A673 (cell line): ENCODE data around the gene SLC37A3. TPM values are rescaled to one million over a fixed set of nuclear protein-coding genes. Genes with fewer than 3 reads are reported as not detected.

Experiments
- BruUV-seq: library from RNA; stranded (reverse); fragments of 400-500 nt; replicated peaks from 2 replicates; lab custom pipeline; 2021; lab: Mats Ljungman, UMichigan
- CTCF ChIA-PET: fragments of 300-600 bp; sonication (Branson Sonifier 250); formaldehyde crosslinking; loops from one replicate; lab custom pipeline; 2022; ENCODE audit warnings: antibody characterized with exemption; lab: Charles Lee
- POLR2A ChIA-PET: fragments of 300-600 bp; sonication (Branson Sonifier 250); formaldehyde crosslinking; loops from one replicate; lab custom pipeline; 2022; ENCODE audit warnings: antibody characterized with exemption; ENCODE audit not compliant: low non-redundant PET; lab: Charles Lee
- DNase-seq: peaks from one replicate; pipeline ENCODE4 v3.0.0-alpha.2; 2015; ENCODE audit warnings: low spot score
- H3K27ac ChIP-seq: fragments of 200-600 bp; sonication (generic); 2 replicates; pipeline ENCODE4 v1.5.1; 2016; ENCODE audit warnings: mixed run types, low read depth, mild to moderate bottlenecking, mixed read lengths, antibody characterized with exemption, low read length; ENCODE audit not compliant: poor library complexity, severe bottlenecking
- H3K27me3 ChIP-seq: fragments of 200-600 bp; sonication (generic); replicated peaks from 2 replicates; pipeline ENCODE4 v1.6.1; 2017; ENCODE audit warnings: mixed run types, low read depth, mild to moderate bottlenecking, mixed read lengths, antibody characterized with exemption, low read length; ENCODE audit not compliant: insufficient read depth, poor library complexity
- H3K36me3 ChIP-seq: fragments of 200-600 bp; sonication (generic); 2 replicates; pipeline ENCODE4 v1.6.1; 2016; ENCODE audit warnings: mixed run types, mild to moderate bottlenecking, mixed read lengths, antibody characterized with exemption, low read length; ENCODE audit not compliant: insufficient read depth, poor library complexity, severe bottlenecking
- H3K4me1 ChIP-seq: fragments of 200-600 bp; sonication (generic); 2 replicates; pipeline ENCODE4 v1.6.1; 2017; ENCODE audit warnings: mixed run types, mild to moderate bottlenecking, mixed read lengths, antibody characterized with exemption, low read length; ENCODE audit not compliant: insufficient read depth, poor library complexity, severe bottlenecking
- H3K4me3 ChIP-seq: fragments of 200-600 bp; sonication (generic); 2 replicates; pipeline ENCODE4 v1.5.1; 2016; ENCODE audit warnings: low read depth, mixed run types, mild to moderate bottlenecking, mixed read lengths, low read length; ENCODE audit not compliant: poor library complexity, severe bottlenecking
- H3K9me3 ChIP-seq: fragments of 200-600 bp; sonication (generic); 2 replicates; pipeline ENCODE4 v1.6.1; 2016; ENCODE audit warnings: mixed run types, low read depth, mild to moderate bottlenecking, mixed read lengths, antibody characterized with exemption, low read length; ENCODE audit not compliant: poor library complexity, severe bottlenecking
- CTCF ChIP-seq: fragments of 300-800, 200-600 bp; sonication (generic); conservative IDR thresholded peaks from 2 replicates; pipeline ENCODE4 v1.5.1; 2017; ENCODE audit warnings: low read depth, mild to moderate bottlenecking, antibody characterized with exemption, low read length, moderate library complexity, mixed read lengths
- EZH2 ChIP-seq: fragments of 200-600 bp; sonication (generic); IDR thresholded peaks from 2 replicates; pipeline ENCODE4 v1.6.1; 2017; ENCODE audit warnings: borderline replicate concordance, low read depth, mild to moderate bottlenecking, mixed read lengths, antibody characterized with exemption, low read length; ENCODE audit not compliant: poor library complexity, severe bottlenecking
- intact Hi-C: fragments of 100-400 bp; cut with micrococcal nuclease; formaldehyde crosslinking; loops from one replicate; pipeline ENCODE4 v1.10.0; 2022; ENCODE audit not compliant: unreplicated experiment
- total RNA-seq: library from RNA; stranded (reverse); gene quantifications from 2 replicates; pipeline ENCODE4 v1.2.3, GENCODE V29; 2021

Gene SLC37A3
- total RNA-seq, 1 experiment from 2014 or later: 34.7 TPM

- Histone ChIP-seq H3K4me3 (no peak overlapping the region), H3K36me3 (peaks cover 7% of the 10 kb centered on the region), H3K27me3 (no peaks in the 10 kb centered on the region), H3K27ac (no peak overlapping the region), H3K4me1 (peaks cover 14% of the 10 kb centered on the region), H3K9me3 (no peaks in the 10 kb centered on the region)
- TF ChIP-seq CTCF (no peak), EZH2 (no peak)
- ChIA-PET POLR2A (no interaction called here), CTCF (no interaction called here)
- BruUV-seq: no TSS peak
- no peak for DNase-seq
- intact Hi-C loops: no loop called here
Measured at GRCh38 chr7:140383954-140384713, 14.2 kb downstream of the SLC37A3 start.

- CTCF ChIA-PET: no interaction called here
- Histone ChIP-seq H3K27me3 (no peaks in the 10 kb centered on the region), H3K27ac (no peak overlapping the region), H3K4me1 (no peaks in the 10 kb centered on the region), H3K4me3 (no peak overlapping the region), H3K9me3 (no peaks in the 10 kb centered on the region), H3K36me3 (peaks cover 7% of the 10 kb centered on the region)
- intact Hi-C loops: no loop called here
- POLR2A ChIA-PET: no interaction called here
- TF ChIP-seq EZH2: no peak
- no peak for TF ChIP-seq CTCF
- no TSS peak for BruUV-seq
- DNase-seq: no peak
Measured at GRCh38 chr7:140375892-140376730, 22.2 kb downstream of the SLC37A3 start.

GRCh38 chr7:140375323-140375722 is 23.0 kb downstream of the SLC37A3 start:
- H3K27me3 ChIP-seq: no peaks in the 10 kb centered on the region
- intact Hi-C loops: no loop called here
- ChIA-PET POLR2A (interaction anchor here (0.5 kb wide), 1 partner anchor 51 kb away, joined by 3 read pairs; no protein-coding TSS in a partner anchor), CTCF (no interaction called here)
- no peak overlapping the region for H3K4me3 ChIP-seq
- peaks cover 7% of the 10 kb centered on the region for H3K36me3 ChIP-seq
- H3K27ac ChIP-seq: no peak overlapping the region
- no peaks in the 10 kb centered on the region for H3K4me1 ChIP-seq
- no TSS peak for BruUV-seq
- DNase-seq: no peak
- TF ChIP-seq CTCF: no peak
- no peak for TF ChIP-seq EZH2
- no peaks in the 10 kb centered on the region for H3K9me3 ChIP-seq
